Gastrocnemius medialis (tissue), 4 donors: ENCODE data around the gene DLG1. TPM values are rescaled to one million over a fixed set of nuclear protein-coding genes. Genes with fewer than 3 reads are reported as not detected.

ENCODE experiments used
- ATAC-seq, 2 donors: fragments of 150-250 bp; one replicate each; pipeline ENCODE4 v1.9.1; 2016
- DNase-seq, 2 donors: peaks; one replicate each; pipeline ENCODE4 v3.0.0-alpha.2; 2019
- H3K27ac ChIP-seq, 4 donors: fragments of 200-600 bp; sonication (generic); 1 replicate in 1 of 4; 2 replicates in 3 of 4; pipeline ENCODE4 v1.5.1; 2016 to 2018; ENCODE audit warnings: mild to moderate bottlenecking in 2 of 4, moderate library complexity in 1 of 4
- H3K27me3 ChIP-seq, 3 donors: fragments of 200-600 bp; sonication (generic) in 2 of 3; 1 replicate in 1 of 3; 2 replicates in 2 of 3; pipeline versions ENCODE4 v1.5.1 to v1.6.0; 2016 to 2019; ENCODE audit warnings: mild to moderate bottlenecking in 1 of 3, moderate library complexity in 1 of 3
- H3K36me3 ChIP-seq, 2 donors: fragments of 200-600 bp; sonication (generic) in 1 of 2; one replicate each; pipeline ENCODE4 v1.5.1; 2017 to 2018
- H3K4me1 ChIP-seq, 2 donors: fragments of 200-600 bp; sonication (generic) in 1 of 2; one replicate each; pipeline ENCODE4 v1.5.1; 2016 to 2017; ENCODE audit warnings: mild to moderate bottlenecking in 2 of 2
- H3K4me3 ChIP-seq, 4 donors: fragments of 200-600 bp; sonication (generic) in 3 of 4; 1 replicate in 1 of 4; 2 replicates in 3 of 4; pipeline ENCODE4 v1.5.1; 2016 to 2019; ENCODE audit warnings: mild to moderate bottlenecking in 2 of 4
- H3K9me3 ChIP-seq, 3 donors: fragments of 200-600 bp; sonication (generic) in 2 of 3; 1 replicate in 1 of 3; 2 replicates in 2 of 3; pipeline ENCODE4 v1.5.1; 2016 to 2019
- POLR2A ChIP-seq, 2 donors: fragments of 450-650 bp; IDR thresholded peaks; one replicate each; pipeline ENCODE4 v1.6.1; 2017; ENCODE audit warnings: antibody characterized with exemption in 2 of 2, mild to moderate bottlenecking in 2 of 2, moderate library complexity in 2 of 2
- in situ Hi-C, 4 donors: fragments of 200-750 bp; cut with MboI; loops; one replicate each; pipeline versions ENCODE4 v1.15.0 to v1.8.0; 2017; ENCODE audit warnings: low sequenced_read_pairs in 4 of 4
- intact Hi-C: fragments of 100-400 bp; cut with DNase I; formaldehyde crosslinking; loops from one replicate; pipeline ENCODE4 v1.15.1; 2023; ENCODE audit warnings: low total_unique reads
- total RNA-seq, 4 donors: library from RNA; depleted of rRNA; stranded (reverse); fragments of >200 nt; gene quantifications; one replicate each; pipeline versions ENCODE4 v1.1.0 to v1.2.3, GENCODE V29; 2016
- TF ChIP-seq, protein P1 (sequence below), 5 experiments: fragments of 450-650 bp in 3 of 5; fragments of 200-600 bp in 2 of 5; sonication (generic) in 2 of 5; IDR thresholded peaks in 4 of 5; conservative IDR thresholded peaks in 1 of 5; 1 replicate in 4 of 5; 2 replicates in 1 of 5; pipeline ENCODE4 v1.5.1; 2016 to 2019; ENCODE audit warnings: antibody characterized with exemption in 5 of 5, mild to moderate bottlenecking in 3 of 5, moderate library complexity in 3 of 5

DLG1 gene
- total RNA-seq, 4 donors from 2014 or later, result 41.4 to 112 (median 61.1) TPM

GRCh38 chr3:197027896-197028727 is 270.3 kb downstream of the DLG1 start:
- TF ChIP-seq, protein P1, sequence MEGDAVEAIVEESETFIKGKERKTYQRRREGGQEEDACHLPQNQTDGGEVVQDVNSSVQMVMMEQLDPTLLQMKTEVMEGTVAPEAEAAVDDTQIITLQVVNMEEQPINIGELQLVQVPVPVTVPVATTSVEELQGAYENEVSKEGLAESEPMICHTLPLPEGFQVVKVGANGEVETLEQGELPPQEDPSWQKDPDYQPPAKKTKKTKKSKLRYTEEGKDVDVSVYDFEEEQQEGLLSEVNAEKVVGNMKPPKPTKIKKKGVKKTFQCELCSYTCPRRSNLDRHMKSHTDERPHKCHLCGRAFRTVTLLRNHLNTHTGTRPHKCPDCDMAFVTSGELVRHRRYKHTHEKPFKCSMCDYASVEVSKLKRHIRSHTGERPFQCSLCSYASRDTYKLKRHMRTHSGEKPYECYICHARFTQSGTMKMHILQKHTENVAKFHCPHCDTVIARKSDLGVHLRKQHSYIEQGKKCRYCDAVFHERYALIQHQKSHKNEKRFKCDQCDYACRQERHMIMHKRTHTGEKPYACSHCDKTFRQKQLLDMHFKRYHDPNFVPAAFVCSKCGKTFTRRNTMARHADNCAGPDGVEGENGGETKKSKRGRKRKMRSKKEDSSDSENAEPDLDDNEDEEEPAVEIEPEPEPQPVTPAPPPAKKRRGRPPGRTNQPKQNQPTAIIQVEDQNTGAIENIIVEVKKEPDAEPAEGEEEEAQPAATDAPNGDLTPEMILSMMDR (IDR thresholded peaks at IDR 0.05 in 4 of 5, conservative IDR thresholded peaks at IDR 0.05 in 1 of 5), result no peak
- H3K27me3 ChIP-seq, result peaks cover 17 to 26% (median 25%) of the 10 kb centered on the region in 3 donors
- peaks cover 6 to 8% of the 10 kb centered on the region in 2 donors for H3K4me1 ChIP-seq
- no peaks in the 10 kb centered on the region for H3K36me3 ChIP-seq
- in situ Hi-C loops (no loop called here), intact Hi-C loops (no loop called here)
- ATAC-seq (no peak), DNase-seq (no peak)
- H3K4me3 ChIP-seq, result no peak overlapping the region
- H3K9me3 ChIP-seq, result no peaks in the 10 kb centered on the region
- H3K27ac ChIP-seq, result no peak overlapping the region

DNA sequence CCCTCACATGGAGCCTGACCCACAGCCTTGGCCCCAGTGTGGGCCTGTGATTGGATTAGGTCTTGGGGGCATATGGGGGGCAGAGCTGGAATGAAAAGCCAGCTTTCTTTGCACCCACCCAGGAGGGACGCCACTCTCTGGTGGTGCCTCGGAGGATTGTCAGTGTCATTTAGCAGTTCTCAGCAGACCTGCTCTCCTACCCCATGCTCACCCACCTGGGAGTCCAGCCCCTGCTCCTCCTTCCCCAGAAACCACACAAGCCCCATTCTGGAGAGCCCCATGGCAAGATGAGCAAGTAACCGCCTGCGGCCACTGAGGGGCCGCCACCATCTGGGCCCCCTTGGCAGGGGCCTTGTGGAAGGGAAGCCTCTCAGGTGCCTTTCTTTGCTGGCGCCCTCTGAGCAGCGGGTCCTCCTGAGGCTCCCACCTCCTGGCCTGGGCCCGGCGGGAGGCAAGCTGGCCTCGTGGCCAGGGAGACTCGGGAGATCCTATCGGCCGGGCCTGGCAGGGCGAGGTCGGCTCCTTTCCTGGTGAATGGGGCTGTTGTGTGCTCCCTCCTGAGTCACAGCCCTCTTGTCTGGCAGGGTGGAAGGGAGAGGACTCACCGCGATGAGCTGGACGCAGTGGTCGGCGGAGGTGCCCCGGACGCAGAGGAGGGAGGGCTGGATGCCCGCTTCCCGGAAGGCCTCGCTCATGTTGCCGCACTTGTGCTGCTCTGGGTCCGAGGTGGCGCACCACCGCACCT is 271.1 kb downstream of the DLG1 start:
- intact Hi-C loops (no loop called here), in situ Hi-C loops (no loop called here)
- Histone ChIP-seq H3K36me3 (no peaks in the 10 kb centered on the region), H3K27ac (no peak overlapping the region), H3K4me3 (no peak overlapping the region), H3K4me1 (peaks cover 6 to 8% of the 10 kb centered on the region in 2 donors), H3K9me3 (no peaks in the 10 kb centered on the region), H3K27me3 (peaks cover 17 to 26% (median 25%) of the 10 kb centered on the region in 3 donors)
- DNase-seq, result no peak
- TF ChIP-seq, protein P1 (IDR thresholded peaks at IDR 0.05 in 4 of 5, conservative IDR thresholded peaks at IDR 0.05 in 1 of 5), result no peak
- no peak for ATAC-seq

GRCh38 chr3:197026481-197026866 is 271.9 kb downstream of the DLG1 start:
- in situ Hi-C loops (no loop called here), intact Hi-C loops (no loop called here)
- no peak overlapping the region for H3K4me3 ChIP-seq
- no peaks in the 10 kb centered on the region for H3K9me3 ChIP-seq
- no peak overlapping the region for H3K27ac ChIP-seq
- no peaks in the 10 kb centered on the region for H3K36me3 ChIP-seq
- no peak for ATAC-seq
- H3K4me1 ChIP-seq, result peaks cover under 1 to 8% of the 10 kb centered on the region in 2 donors
- H3K27me3 ChIP-seq, result peaks cover 17 to 25% (median 23%) of the 10 kb centered on the region in 3 donors
- TF ChIP-seq POLR2A (IDR thresholded peaks at IDR 0.05), result no peak
- TF ChIP-seq, protein P1 (IDR thresholded peaks at IDR 0.05 in 4 of 5, conservative IDR thresholded peaks at IDR 0.05 in 1 of 5), result no peak
- DNase-seq, result no peak

DNA sequence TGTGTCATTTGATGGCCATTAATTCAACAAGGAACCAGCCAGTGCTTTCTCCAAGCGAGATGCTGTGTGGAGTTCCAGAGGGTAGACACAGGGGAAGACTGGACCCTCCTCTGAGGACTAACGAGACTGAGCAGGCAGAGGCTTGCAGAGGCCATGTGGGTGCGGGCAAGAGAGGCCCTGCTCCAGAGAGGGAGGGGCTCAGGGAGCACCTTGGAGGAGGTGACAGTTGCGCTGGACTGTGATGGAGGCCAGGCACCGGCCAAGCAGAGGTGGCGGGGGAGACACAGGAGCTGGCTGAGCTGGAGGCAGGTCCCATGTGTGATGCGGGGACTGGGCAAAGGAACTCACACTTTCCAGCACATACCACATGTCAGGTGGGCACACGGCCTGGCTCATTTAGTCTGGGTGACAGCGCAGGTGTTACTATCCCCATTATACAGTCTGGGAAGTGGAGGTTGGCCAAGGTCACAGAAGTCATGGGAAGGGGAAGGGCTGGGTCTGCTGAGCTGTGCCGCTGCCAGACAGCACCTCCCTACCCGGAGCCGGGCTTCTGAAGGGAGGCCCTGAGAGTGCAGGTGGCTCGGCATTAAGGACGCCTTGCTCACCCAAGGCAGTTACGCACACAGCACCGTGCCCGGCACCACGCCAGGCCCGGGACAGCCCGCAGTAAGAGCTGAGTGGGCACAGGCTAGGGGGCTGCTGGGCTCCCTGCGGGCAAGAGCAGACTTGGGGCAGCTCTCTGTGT is 272.5 kb downstream of the DLG1 start:
- Histone ChIP-seq H3K4me3 (no peak overlapping the region), H3K4me1 (peaks cover 0 to 8% of the 10 kb centered on the region in 2 donors), H3K36me3 (no peaks in the 10 kb centered on the region), H3K27me3 (peaks cover 17 to 22% (median 22%) of the 10 kb centered on the region in 3 donors), H3K9me3 (no peaks in the 10 kb centered on the region), H3K27ac (no peak overlapping the region)
- no peak for TF ChIP-seq POLR2A (IDR thresholded peaks at IDR 0.05)
- TF ChIP-seq, protein P1 (IDR thresholded peaks at IDR 0.05 in 4 of 5, conservative IDR thresholded peaks at IDR 0.05 in 1 of 5), result no peak
- in situ Hi-C loops (no loop called here), intact Hi-C loops (no loop called here)
- DNase-seq, result no peak
- no peak for ATAC-seq
